H1 (cell line): ENCODE results near the gene GIMAP2. TPM values are rescaled to one million over a fixed set of nuclear protein-coding genes. Genes with fewer than 3 reads are reported as not detected.

ENCODE experiments used
- BCL11A ChIP-seq, 2 experiments: IDR thresholded peaks; one replicate each; pipeline ENCODE4 v1.6.1; 2011; ENCODE audit warnings: low read depth in 2 of 2, low read length in 2 of 2, mild to moderate bottlenecking in 2 of 2
- CHD1 ChIP-seq: IDR thresholded peaks from 2 replicates; pipeline ENCODE4 v1.6.1; 2012; ENCODE audit warnings: low read depth, low read length, improper control_type of control experiment
- EGR1 ChIP-seq: IDR thresholded peaks from 2 replicates; pipeline ENCODE4 v1.6.1; 2011; ENCODE audit warnings: low read depth, low read length, borderline replicate concordance
- EZH2 ChIP-seq: fragments of 200-600 bp; sonication (generic); IDR thresholded peaks from 2 replicates; pipeline ENCODE4 v1.7.1; 2012; ENCODE audit warnings: low read depth, mild to moderate bottlenecking, moderate library complexity, low read length, inconsistent platforms; ENCODE audit not compliant: severe bottlenecking
- KDM1A ChIP-seq: fragments of 200-600, 300-600 bp; sonication (generic); IDR thresholded peaks from 2 replicates; pipeline ENCODE4 v1.7.1; 2016; ENCODE audit warnings: mild to moderate bottlenecking, low read length, borderline replicate concordance
- NANOG ChIP-seq: IDR thresholded peaks from 2 replicates; pipeline ENCODE4 v1.6.1; 2011; ENCODE audit warnings: low read length, low read depth, mild to moderate bottlenecking, inconsistent platforms; ENCODE audit not compliant: insufficient read depth, poor library complexity, severe bottlenecking
- POLR2AphosphoS5 ChIP-seq: IDR thresholded peaks from 2 replicates; pipeline ENCODE4 v1.6.1; 2011; ENCODE audit warnings: low read depth, low read length
- SP4 ChIP-seq: IDR thresholded peaks from 2 replicates; pipeline ENCODE4 v1.6.1; 2012; ENCODE audit warnings: low read length, inconsistent platforms
- TAF7 ChIP-seq: optimal IDR thresholded peaks from 2 replicates; pipeline ENCODE3; 2011; ENCODE audit warnings: low read depth, mild to moderate bottlenecking, inconsistent platforms, low read length, moderate library complexity, borderline replicate concordance
- YY1 ChIP-seq: IDR thresholded peaks from 2 replicates; pipeline ENCODE4 v1.6.1; 2011; ENCODE audit warnings: low read depth, mild to moderate bottlenecking, low read length
- ZNF274 ChIP-seq: IDR thresholded peaks from 2 replicates; pipeline ENCODE4 v1.7.0; 2012; ENCODE audit warnings: low read length, borderline replicate concordance; ENCODE audit errors: extremely low read depth
- polyA plus RNA-seq, 7 experiments: library from polyadenylated mRNA; depleted of rRNA in 3 of 7; stranded (reverse) in 5 of 7; unstranded in 2 of 7; fragments of >200 nt in 5 of 7; fragments of 200-250 nt in 2 of 7; gene quantifications; 1 replicate in 5 of 7; 2 replicates in 1 of 7; 4 replicates in 1 of 7; pipeline versions ENCODE4 v1.2.1 to v1.2.3, GENCODE V29; 2011 to 2013; ENCODE audit warnings: missing spikeins in 2 of 7, mixed read lengths in 2 of 7
- total RNA-seq: library from RNA; stranded (reverse); fragmentation: NEBNext Ultra II Directional; extraction: Animal tissue kit (Norgen Biotek cat#: 25700); gene quantifications from 2 replicates; pipeline ENCODE4 v1.2.1, GENCODE V29; 2021

Gene GIMAP2
- total and polyA plus RNA-seq, 2 of the 8 experiments (the other 6 are each of a cell fraction or from before 2014, with no cell fraction given): not detected

GRCh38 chr7:150648353-150649079 lies 37.0 kb upstream of the GIMAP2 start (continued):
- TF ChIP-seq BCL11A (IDR thresholded peaks at IDR 0.05; ENCODE audit: low read depth in 2 of 2, low read length in 2 of 2) (no peak), EZH2 (no peak), YY1 (no peak), KDM1A (no peak), ZNF274 (no peak), POLR2AphosphoS5 (no peak), EGR1 (no peak), CHD1 (no peak), TAF7 (no peak), SP4 (no peak), NANOG (no peak)
